ENCODE data around the gene HCFC1R1.

DNA sequence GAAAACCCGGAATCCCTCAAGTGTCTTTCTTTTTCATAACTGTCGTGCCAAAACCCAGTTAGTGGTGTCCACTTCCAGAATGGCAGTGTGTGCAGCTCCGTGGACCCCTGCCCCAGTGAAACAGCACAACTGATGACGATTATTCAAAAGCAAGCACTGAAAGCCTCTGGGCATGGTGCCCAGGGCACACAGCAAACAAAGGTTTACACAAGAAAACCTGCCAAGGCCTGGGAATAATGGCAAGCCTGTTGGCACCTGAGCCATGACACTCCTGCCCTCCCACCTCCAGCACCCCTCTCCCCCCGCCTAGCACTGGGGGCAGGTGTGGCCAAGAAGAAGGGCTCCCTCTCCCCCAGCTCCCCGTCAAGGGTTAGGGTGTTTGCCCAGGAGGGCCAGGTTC lies 46.3 kb downstream of the HCFC1R1 start:
- TF ChIP-seq, protein P1, sequence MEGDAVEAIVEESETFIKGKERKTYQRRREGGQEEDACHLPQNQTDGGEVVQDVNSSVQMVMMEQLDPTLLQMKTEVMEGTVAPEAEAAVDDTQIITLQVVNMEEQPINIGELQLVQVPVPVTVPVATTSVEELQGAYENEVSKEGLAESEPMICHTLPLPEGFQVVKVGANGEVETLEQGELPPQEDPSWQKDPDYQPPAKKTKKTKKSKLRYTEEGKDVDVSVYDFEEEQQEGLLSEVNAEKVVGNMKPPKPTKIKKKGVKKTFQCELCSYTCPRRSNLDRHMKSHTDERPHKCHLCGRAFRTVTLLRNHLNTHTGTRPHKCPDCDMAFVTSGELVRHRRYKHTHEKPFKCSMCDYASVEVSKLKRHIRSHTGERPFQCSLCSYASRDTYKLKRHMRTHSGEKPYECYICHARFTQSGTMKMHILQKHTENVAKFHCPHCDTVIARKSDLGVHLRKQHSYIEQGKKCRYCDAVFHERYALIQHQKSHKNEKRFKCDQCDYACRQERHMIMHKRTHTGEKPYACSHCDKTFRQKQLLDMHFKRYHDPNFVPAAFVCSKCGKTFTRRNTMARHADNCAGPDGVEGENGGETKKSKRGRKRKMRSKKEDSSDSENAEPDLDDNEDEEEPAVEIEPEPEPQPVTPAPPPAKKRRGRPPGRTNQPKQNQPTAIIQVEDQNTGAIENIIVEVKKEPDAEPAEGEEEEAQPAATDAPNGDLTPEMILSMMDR (IDR thresholded peaks at IDR 0.05; ENCODE audit: insufficient read depth, low read depth, low read length), result no peak
- no peak for TF ChIP-seq EZH2 (IDR thresholded peaks at IDR 0.05; ENCODE audit: insufficient read depth, low read length)
